GM23338 (cell line): ENCODE results near the gene HSD17B2. TPM values are rescaled to one million over a fixed set of nuclear protein-coding genes. Genes with fewer than 3 reads are reported as not detected.

Source experiments
- ATAC-seq: fragments of 200-7000 bp; cut with Tn5 transposase; 3 replicates; pipeline ENCODE4 v1.9.1; 2020
- DNase-seq: peaks from one replicate; pipeline ENCODE4 v3.0.0-alpha.2; 2015; ENCODE audit warnings: low spot score
- H2AFZ ChIP-seq: fragments of 200-600 bp; sonication (generic); 2 replicates; pipeline ENCODE4 v1.8.0; 2016; ENCODE audit warnings: antibody characterized with exemption, mild to moderate bottlenecking, moderate library complexity
- H3F3A ChIP-seq: fragments of 200-600 bp; sonication (generic); replicated peaks from 2 replicates; pipeline ENCODE4 v1.8.0; 2017; ENCODE audit warnings: antibody characterized with exemption, mixed run types, low read depth
- H3K27ac ChIP-seq: fragments of 200-600 bp; sonication (generic); 2 replicates; pipeline ENCODE4 v1.6.1; 2016; ENCODE audit warnings: low read depth
- H3K27me3 ChIP-seq: fragments of 200-600 bp; sonication (generic); 2 replicates; pipeline ENCODE4 v1.8.0; 2016; ENCODE audit warnings: mild to moderate bottlenecking, mixed run types, moderate library complexity; ENCODE audit not compliant: insufficient read depth
- H3K36me3 ChIP-seq: fragments of 200-600 bp; sonication (generic); 2 replicates; pipeline ENCODE4 v1.8.0; 2016; ENCODE audit warnings: mild to moderate bottlenecking; ENCODE audit not compliant: insufficient read depth
- H3K4me1 ChIP-seq: fragments of 200-600 bp; sonication (generic); 2 replicates; pipeline ENCODE4 v1.8.0; 2016; ENCODE audit warnings: mild to moderate bottlenecking, moderate library complexity; ENCODE audit not compliant: insufficient read depth
- H3K4me2 ChIP-seq: fragments of 200-600 bp; sonication (generic); 2 replicates; pipeline ENCODE4 v1.7.1; 2017; ENCODE audit warnings: mixed run types
- H3K4me3 ChIP-seq: fragments of 200-600 bp; sonication (generic); 2 replicates; pipeline ENCODE4 v1.6.1; 2016; ENCODE audit warnings: mixed run types
- H3K79me2 ChIP-seq: fragments of 200-600 bp; sonication (generic); replicated peaks from 2 replicates; pipeline ENCODE4 v1.8.0; 2017; ENCODE audit warnings: mild to moderate bottlenecking; ENCODE audit not compliant: insufficient read depth
- H3K9me2 ChIP-seq: fragments of 200-600 bp; sonication (generic); 2 replicates; pipeline ENCODE4 v1.8.0; 2017; ENCODE audit not compliant: insufficient read depth
- H4K20me1 ChIP-seq: fragments of 200-600 bp; sonication (generic); replicated peaks from 2 replicates; pipeline ENCODE4 v1.8.0; 2017; ENCODE audit warnings: mild to moderate bottlenecking; ENCODE audit not compliant: insufficient read depth
- H3K27ac Mint-ChIP-seq: 2 replicates; pipeline ENCODE4 v1.8.0; 2020; ENCODE audit warnings: inconsistent platforms, mild to moderate bottlenecking, moderate library complexity, mixed read lengths
- H3K27me3 Mint-ChIP-seq: 3 replicates; pipeline ENCODE4 v1.8.0; 2022; ENCODE audit warnings: low read depth, mild to moderate bottlenecking, moderate library complexity, mixed read lengths, inconsistent platforms; ENCODE audit not compliant: insufficient read depth, poor library complexity
- H3K36me3 Mint-ChIP-seq: 3 replicates; pipeline ENCODE4 v1.8.0; 2021; ENCODE audit warnings: low read depth, mild to moderate bottlenecking, inconsistent platforms, moderate library complexity, mixed read lengths
- H3K4me1 Mint-ChIP-seq: 3 replicates; pipeline ENCODE4 v1.8.0; 2020; ENCODE audit warnings: mild to moderate bottlenecking, inconsistent platforms, mixed read lengths
- H3K4me3 Mint-ChIP-seq: 3 replicates; pipeline ENCODE4 v1.8.0; 2021; ENCODE audit warnings: moderate library complexity, mild to moderate bottlenecking, inconsistent platforms, mixed read lengths
- H3K9me3 Mint-ChIP-seq: 3 replicates; pipeline ENCODE4 v1.8.0; 2020; ENCODE audit warnings: moderate library complexity, mild to moderate bottlenecking, inconsistent platforms, mixed read lengths
- CREB1 ChIP-seq: fragments of 250-450 bp; sonication (Bioruptor Pico); IDR thresholded peaks from 2 replicates; pipeline ENCODE4 v1.5.0; 2020; ENCODE audit warnings: low read depth, mild to moderate bottlenecking, moderate library complexity
- EZH2 ChIP-seq: fragments of 200-600 bp; sonication (generic); IDR thresholded peaks from one replicate; pipeline ENCODE4 v1.8.0; 2017; ENCODE audit warnings: antibody characterized with exemption, mild to moderate bottlenecking, low read depth; ENCODE audit not compliant: unreplicated experiment
- EZH2phosphoT487 ChIP-seq: fragments of 200-600 bp; sonication (generic); IDR thresholded peaks from one replicate; pipeline ENCODE4 v1.8.1; 2018; ENCODE audit warnings: antibody characterized with exemption; ENCODE audit not compliant: unreplicated experiment
- JUNB ChIP-seq: IDR thresholded peaks from one replicate; pipeline ENCODE4 v1.6.1; 2016; ENCODE audit warnings: antibody characterized with exemption; ENCODE audit not compliant: unreplicated experiment
- NANOG ChIP-seq: IDR thresholded peaks from 2 replicates; pipeline ENCODE4 v1.6.1; 2016; ENCODE audit warnings: antibody characterized with exemption, borderline replicate concordance
- POLR2AphosphoS5 ChIP-seq: IDR thresholded peaks from 2 replicates; pipeline ENCODE4 v1.6.1; 2016; ENCODE audit warnings: antibody characterized with exemption, low read depth
- STAT1 ChIP-seq: IDR thresholded peaks from one replicate; pipeline ENCODE4 v1.6.1; 2016; ENCODE audit warnings: antibody characterized with exemption; ENCODE audit not compliant: unreplicated experiment
- ZNF114 ChIP-seq: fragments of 250-450 bp; sonication (Bioruptor Pico); IDR thresholded peaks from 2 replicates; pipeline ENCODE4 v1.5.0; 2020; ENCODE audit warnings: mild to moderate bottlenecking, moderate library complexity
- ZNF331 ChIP-seq: fragments of 250-450 bp; sonication (Bioruptor Pico); IDR thresholded peaks from 2 replicates; pipeline ENCODE4 v1.5.0; 2020; ENCODE audit warnings: low read depth, mild to moderate bottlenecking, moderate library complexity
- polyA plus RNA-seq: library from polyadenylated mRNA; unstranded; fragments of >200 nt; fragmentation: Nextera tagmentation; extraction: Ambion mirVana; gene quantifications from 2 replicates; pipeline ENCODE4 v1.2.1, GENCODE V29; 2016
- total RNA-seq: library from RNA; depleted of rRNA; stranded (reverse); fragments of >200 nt; shearing (Covaris generic); gene quantifications from 2 replicates; pipeline ENCODE4 v1.2.3, GENCODE V29; 2014
- TF ChIP-seq, protein P1 (sequence below): IDR thresholded peaks from one replicate; pipeline ENCODE4 v1.6.1; 2018; ENCODE audit warnings: antibody characterized with exemption; ENCODE audit not compliant: unreplicated experiment
- TF ChIP-seq, protein P2 (sequence below), 2 experiments: fragments of 200-600 bp in 1 of 2; sonication (generic) in 1 of 2; conservative IDR thresholded peaks; 2 replicates each; pipeline versions ENCODE4 v1.5.1 to v1.6.1; 2016 to 2017; ENCODE audit warnings: antibody characterized with exemption in 2 of 2, low read depth in 2 of 2, mild to moderate bottlenecking in 2 of 2, moderate library complexity in 1 of 2

The HSD17B2 gene
- total and polyA plus RNA-seq, 2 experiments from 2014 or later = 0.29 TPM; not detected in 1

DNA sequence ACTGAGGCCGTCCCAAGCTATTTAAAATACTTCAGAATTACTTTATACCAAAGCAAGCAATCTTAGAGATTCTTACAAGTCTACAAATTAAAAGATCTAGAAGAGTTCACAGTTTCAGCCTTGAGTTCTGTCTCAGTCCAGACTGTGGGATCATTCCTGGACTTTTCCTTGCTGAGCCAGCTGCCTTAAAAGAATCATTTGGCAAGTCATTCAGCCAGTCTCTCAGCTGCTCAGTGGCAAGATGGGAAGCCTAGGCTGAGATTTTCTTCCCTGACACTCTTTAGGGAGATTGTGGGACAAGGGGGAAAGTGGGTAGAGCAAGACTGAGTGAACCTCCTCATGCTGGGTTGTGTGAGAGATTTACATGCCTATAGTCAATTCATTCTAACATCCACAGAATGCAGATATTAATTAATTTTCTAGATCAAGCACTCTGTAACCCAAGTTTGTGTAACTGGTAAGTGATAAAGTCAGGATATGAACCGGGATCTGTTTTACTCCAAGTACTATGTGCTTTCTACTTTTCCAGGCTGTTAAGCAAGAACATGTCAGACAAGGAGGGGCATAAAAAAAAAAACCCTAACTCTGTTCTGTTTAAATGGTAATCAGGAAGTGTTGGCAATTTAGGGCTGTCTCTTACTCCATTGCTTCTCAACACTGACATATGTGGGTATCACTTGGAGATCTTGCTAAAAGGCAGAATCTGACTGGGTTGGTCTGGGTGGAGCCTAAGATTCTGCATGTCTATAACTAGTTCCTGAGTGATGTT, 50.1 kb downstream of the HSD17B2 start (continued):
- TF ChIP-seq, protein P1, sequence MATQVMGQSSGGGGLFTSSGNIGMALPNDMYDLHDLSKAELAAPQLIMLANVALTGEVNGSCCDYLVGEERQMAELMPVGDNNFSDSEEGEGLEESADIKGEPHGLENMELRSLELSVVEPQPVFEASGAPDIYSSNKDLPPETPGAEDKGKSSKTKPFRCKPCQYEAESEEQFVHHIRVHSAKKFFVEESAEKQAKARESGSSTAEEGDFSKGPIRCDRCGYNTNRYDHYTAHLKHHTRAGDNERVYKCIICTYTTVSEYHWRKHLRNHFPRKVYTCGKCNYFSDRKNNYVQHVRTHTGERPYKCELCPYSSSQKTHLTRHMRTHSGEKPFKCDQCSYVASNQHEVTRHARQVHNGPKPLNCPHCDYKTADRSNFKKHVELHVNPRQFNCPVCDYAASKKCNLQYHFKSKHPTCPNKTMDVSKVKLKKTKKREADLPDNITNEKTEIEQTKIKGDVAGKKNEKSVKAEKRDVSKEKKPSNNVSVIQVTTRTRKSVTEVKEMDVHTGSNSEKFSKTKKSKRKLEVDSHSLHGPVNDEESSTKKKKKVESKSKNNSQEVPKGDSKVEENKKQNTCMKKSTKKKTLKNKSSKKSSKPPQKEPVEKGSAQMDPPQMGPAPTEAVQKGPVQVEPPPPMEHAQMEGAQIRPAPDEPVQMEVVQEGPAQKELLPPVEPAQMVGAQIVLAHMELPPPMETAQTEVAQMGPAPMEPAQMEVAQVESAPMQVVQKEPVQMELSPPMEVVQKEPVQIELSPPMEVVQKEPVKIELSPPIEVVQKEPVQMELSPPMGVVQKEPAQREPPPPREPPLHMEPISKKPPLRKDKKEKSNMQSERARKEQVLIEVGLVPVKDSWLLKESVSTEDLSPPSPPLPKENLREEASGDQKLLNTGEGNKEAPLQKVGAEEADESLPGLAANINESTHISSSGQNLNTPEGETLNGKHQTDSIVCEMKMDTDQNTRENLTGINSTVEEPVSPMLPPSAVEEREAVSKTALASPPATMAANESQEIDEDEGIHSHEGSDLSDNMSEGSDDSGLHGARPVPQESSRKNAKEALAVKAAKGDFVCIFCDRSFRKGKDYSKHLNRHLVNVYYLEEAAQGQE = no peak

DNA sequence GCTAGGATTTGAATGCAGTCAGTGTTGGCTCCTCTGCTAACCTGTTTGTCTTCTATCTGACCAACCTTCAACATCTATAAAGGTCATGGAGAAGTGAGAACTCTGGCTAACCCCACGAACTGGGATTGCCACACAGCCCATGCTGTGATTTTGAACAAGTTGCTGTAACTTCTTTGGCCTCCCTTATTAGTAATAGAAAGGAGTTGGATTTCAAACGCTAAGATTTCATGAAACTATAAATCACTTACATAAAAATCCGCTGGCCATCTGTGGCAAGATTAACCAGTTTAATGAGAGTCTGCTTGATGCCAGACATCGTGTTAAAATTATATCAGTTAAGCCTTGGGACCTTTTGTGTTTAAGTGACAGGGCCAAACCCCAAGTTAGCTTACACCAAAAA, 53.4 kb downstream of the HSD17B2 start:
- H3K4me2 ChIP-seq = no peak overlapping the region
- no peak for ATAC-seq
- Mint-ChIP-seq H3K9me3 (no peaks in the 10 kb centered on the region), H3K36me3 (no peaks in the 10 kb centered on the region), H3K4me3 (no peak overlapping the region), H3K27me3 (peaks cover 4% of the 10 kb centered on the region), H3K4me1 (no peaks in the 10 kb centered on the region; the same call in 2 of the 3 replicates), H3K27ac (no peak overlapping the region)
- H3K27ac ChIP-seq = no peak overlapping the region
- H3K36me3 ChIP-seq = no peaks in the 10 kb centered on the region
- no peaks in the 10 kb centered on the region for H4K20me1 ChIP-seq
- no peaks in the 10 kb centered on the region for H3K27me3 ChIP-seq
- TF ChIP-seq ZNF331 (CRISPR knock-in tag) (no peak), CREB1 (CRISPR knock-in tag) (no peak), STAT1 (no peak), NANOG (no peak), JUNB (no peak), EZH2phosphoT487 (no peak), ZNF114 (CRISPR knock-in tag) (no peak), EZH2 (no peak), POLR2AphosphoS5 (no peak)
- TF ChIP-seq, protein P2, sequence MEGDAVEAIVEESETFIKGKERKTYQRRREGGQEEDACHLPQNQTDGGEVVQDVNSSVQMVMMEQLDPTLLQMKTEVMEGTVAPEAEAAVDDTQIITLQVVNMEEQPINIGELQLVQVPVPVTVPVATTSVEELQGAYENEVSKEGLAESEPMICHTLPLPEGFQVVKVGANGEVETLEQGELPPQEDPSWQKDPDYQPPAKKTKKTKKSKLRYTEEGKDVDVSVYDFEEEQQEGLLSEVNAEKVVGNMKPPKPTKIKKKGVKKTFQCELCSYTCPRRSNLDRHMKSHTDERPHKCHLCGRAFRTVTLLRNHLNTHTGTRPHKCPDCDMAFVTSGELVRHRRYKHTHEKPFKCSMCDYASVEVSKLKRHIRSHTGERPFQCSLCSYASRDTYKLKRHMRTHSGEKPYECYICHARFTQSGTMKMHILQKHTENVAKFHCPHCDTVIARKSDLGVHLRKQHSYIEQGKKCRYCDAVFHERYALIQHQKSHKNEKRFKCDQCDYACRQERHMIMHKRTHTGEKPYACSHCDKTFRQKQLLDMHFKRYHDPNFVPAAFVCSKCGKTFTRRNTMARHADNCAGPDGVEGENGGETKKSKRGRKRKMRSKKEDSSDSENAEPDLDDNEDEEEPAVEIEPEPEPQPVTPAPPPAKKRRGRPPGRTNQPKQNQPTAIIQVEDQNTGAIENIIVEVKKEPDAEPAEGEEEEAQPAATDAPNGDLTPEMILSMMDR (conservative IDR thresholded peaks at IDR 0.05; ENCODE audit: low read depth in 2 of 2) = no peak
- no peaks in the 10 kb centered on the region for H3F3A ChIP-seq
- no peak for DNase-seq
- no peak overlapping the region for H2AFZ ChIP-seq
- H3K79me2 ChIP-seq = no peaks in the 10 kb centered on the region
- H3K4me3 ChIP-seq = no peak overlapping the region
- no peaks in the 10 kb centered on the region for H3K4me1 ChIP-seq
- H3K9me2 ChIP-seq = peaks cover 20% of the 10 kb centered on the region; the same call in 1 of the 2 replicates
